Measurements from ENCODE around the gene CTH. TPM values are rescaled to one million over a fixed set of nuclear protein-coding genes. Genes with fewer than 3 reads are reported as not detected.

CTH gene
- total RNA-seq, 1 experiment from 2014 or later = 14.7 TPM

- Histone ChIP-seq H3K9me2 (ENCODE audit: insufficient read depth) (no peaks in the 10 kb centered on the region), H3K4me2 (ENCODE audit: low read length) (no peak overlapping the region), H3K27ac (ENCODE audit: low read depth, low read length) (no peak overlapping the region), H3K4me1 (ENCODE audit: control insufficient read depth in 1 of 2, insufficient read depth in 2 of 2, low read length in 2 of 2) (no peaks in the 10 kb centered on the region), H3K79me2 (ENCODE audit: insufficient read depth, low read length) (no peaks in the 10 kb centered on the region), H3K9ac (ENCODE audit: low read length) (no peak overlapping the region), H2AFZ (ENCODE audit: low read depth, low read length, poor library complexity, severe bottlenecking) (no peak overlapping the region), H3K4me3 (replicated peaks in 1 of 2; ENCODE audit: low read depth in 1 of 2, low read length in 2 of 2) (no peak overlapping the region), H4K20me1 (ENCODE audit: insufficient read depth) (no peaks in the 10 kb centered on the region), H3K27me3 (ENCODE audit: insufficient read depth, low read length) (no peaks in the 10 kb centered on the region), H3K36me3 (ENCODE audit: control insufficient read depth in 1 of 2, insufficient read depth in 2 of 2, low read length in 2 of 2) (no peaks in the 10 kb centered on the region), H3K9me3 (ENCODE audit: control insufficient read depth in 1 of 2, insufficient read depth in 1 of 2, low read depth in 1 of 2, low read length in 2 of 2) (no peaks in the 10 kb centered on the region)
- intact Hi-C loops (cut with micrococcal nuclease) = no loop called here
- ATAC-seq = no peak
- CTCF ChIA-PET = interaction anchor here (0.5 kb wide), 1 partner anchor 40 kb away, joined by 3 read pairs; no protein-coding TSS in a partner anchor
- POLR2A ChIA-PET = interaction anchor here (1.4 to 1.9 kb wide), 2 partner anchors 27 to 29 kb away, joined by 3 to 7 read pairs; partner anchors contain the start of genes ANKRD13C and CTH
- TF ChIP-seq REST (IDR thresholded peaks at IDR 0.05; ENCODE audit: low read depth) = no peak
- no peak for TF ChIP-seq EZH2 (IDR thresholded peaks at IDR 0.05)
- TF ChIP-seq MAX (IDR thresholded peaks at IDR 0.05) = no peak
- TF ChIP-seq FOSL1 (IDR thresholded peaks at IDR 0.05; ENCODE audit: low read depth) = no peak
- TF ChIP-seq EGR1 (IDR thresholded peaks at IDR 0.05; ENCODE audit: low read depth) = no peak
- TF ChIP-seq TCF7L2 (IDR thresholded peaks at IDR 0.05; ENCODE audit: borderline replicate concordance, extremely low read depth, insufficient read depth, insufficient read length) = no peak
- no peak for TF ChIP-seq RAD21 (IDR thresholded peaks at IDR 0.05; ENCODE audit: low read depth)
- no peak for TF ChIP-seq SIN3A (IDR thresholded peaks at IDR 0.05; ENCODE audit: low read depth)
- TF ChIP-seq SP1 (IDR thresholded peaks at IDR 0.05; ENCODE audit: low read depth) = no peak
- no TSS peak for BruUV-seq (replicated peaks)
- no peak for DNase-seq (ENCODE audit: low read depth, low spot score)
- RAD21 ChIA-PET (ENCODE audit: low non-redundant PET in 1 of 2, low total read pairs in 2 of 2, uncharacterized antibody in 2 of 2, unreplicated experiment in 2 of 2) = no interaction called here
Measured at GRCh38 chr1:70383483-70383882, 27.6 kb upstream of the CTH start.
